ENCODE data around the gene HAO2.

HAO2 gene

DNA sequence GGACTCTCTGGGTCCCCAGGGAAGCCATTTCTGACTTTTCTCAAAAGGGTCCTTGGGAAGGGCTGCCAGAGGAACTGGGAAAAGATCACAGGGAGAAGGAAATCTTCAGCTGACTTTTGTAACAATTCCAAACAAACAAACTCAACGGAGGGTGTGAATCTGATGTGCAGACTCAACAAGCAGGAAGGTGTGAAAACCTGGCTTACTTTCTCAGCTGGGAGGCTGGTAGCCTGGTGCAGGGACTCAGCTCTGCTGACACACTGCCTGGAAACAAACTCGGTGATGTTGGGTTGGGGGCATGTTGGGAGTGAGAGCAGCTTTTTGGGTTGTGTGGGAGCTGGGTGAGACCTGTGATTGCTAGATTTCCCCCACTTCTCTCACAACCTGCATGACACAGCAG lies 36.2 kb downstream of the HAO2 start:
- Histone ChIP-seq H2AFZ (ENCODE audit: low read depth, low read length) (no peak overlapping the region), H3K9ac (ENCODE audit: low read depth, low read length) (no peak overlapping the region)

DNA sequence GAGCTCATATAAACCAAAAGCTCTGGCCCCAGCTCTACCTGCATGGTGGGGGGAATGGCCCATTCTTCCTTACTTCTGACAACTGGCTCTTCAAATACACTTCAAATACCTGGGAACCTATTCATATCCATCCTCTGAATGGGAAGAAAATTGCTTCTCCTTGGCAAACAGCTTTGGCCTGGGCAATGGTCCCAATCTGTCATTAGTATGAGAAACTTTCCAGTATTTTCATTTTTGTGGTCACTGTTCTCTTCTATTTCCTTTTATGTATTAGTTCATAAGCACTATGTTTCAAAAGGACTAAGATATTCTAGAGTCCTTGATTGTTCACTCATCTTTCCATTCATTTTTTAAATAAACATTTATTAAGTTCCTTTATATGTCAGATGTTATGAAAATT lies 41.1 kb downstream of the HAO2 start:
- H3K4me1 ChIP-seq (ENCODE audit: insufficient read depth, low read length), result no peaks in the 10 kb centered on the region

More for the DNA sequence above, 36.2 kb downstream of the HAO2 start:
- no peaks in the 10 kb centered on the region for H4K20me1 ChIP-seq (ENCODE audit: insufficient read depth, low read length)
- H3K27me3 ChIP-seq (ENCODE audit: insufficient read depth, low read length, poor library complexity), result no peaks in the 10 kb centered on the region
- no peak overlapping the region for H3K4me3 ChIP-seq (ENCODE audit: low read depth in 1 of 2, low read length in 2 of 2)
- H3K4me2 ChIP-seq (ENCODE audit: insufficient read depth, low read length), result no peak overlapping the region
- DNase-seq (no peak), ATAC-seq (ENCODE audit: insufficient read depth, low read depth) (no peak)
- H3K79me2 ChIP-seq (ENCODE audit: insufficient read depth, low read length), result no peaks in the 10 kb centered on the region
- no peaks in the 10 kb centered on the region for H3K4me1 ChIP-seq (ENCODE audit: insufficient read depth, low read length)
- TF ChIP-seq, protein P1, sequence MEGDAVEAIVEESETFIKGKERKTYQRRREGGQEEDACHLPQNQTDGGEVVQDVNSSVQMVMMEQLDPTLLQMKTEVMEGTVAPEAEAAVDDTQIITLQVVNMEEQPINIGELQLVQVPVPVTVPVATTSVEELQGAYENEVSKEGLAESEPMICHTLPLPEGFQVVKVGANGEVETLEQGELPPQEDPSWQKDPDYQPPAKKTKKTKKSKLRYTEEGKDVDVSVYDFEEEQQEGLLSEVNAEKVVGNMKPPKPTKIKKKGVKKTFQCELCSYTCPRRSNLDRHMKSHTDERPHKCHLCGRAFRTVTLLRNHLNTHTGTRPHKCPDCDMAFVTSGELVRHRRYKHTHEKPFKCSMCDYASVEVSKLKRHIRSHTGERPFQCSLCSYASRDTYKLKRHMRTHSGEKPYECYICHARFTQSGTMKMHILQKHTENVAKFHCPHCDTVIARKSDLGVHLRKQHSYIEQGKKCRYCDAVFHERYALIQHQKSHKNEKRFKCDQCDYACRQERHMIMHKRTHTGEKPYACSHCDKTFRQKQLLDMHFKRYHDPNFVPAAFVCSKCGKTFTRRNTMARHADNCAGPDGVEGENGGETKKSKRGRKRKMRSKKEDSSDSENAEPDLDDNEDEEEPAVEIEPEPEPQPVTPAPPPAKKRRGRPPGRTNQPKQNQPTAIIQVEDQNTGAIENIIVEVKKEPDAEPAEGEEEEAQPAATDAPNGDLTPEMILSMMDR (IDR thresholded peaks at IDR 0.05; ENCODE audit: borderline replicate concordance, extremely low read depth, low read length, poor library complexity, severe bottlenecking), result no peak
- no peak for TF ChIP-seq EZH2 (IDR thresholded peaks at IDR 0.05; ENCODE audit: borderline replicate concordance, low read depth, low read length, severe bottlenecking)
- no peaks in the 10 kb centered on the region for H3K9me3 ChIP-seq (ENCODE audit: insufficient read depth, low read length, severe bottlenecking)
- H3K27ac ChIP-seq (ENCODE audit: low read length), result no peak overlapping the region
- no peaks in the 10 kb centered on the region for H3K36me3 ChIP-seq (ENCODE audit: insufficient read depth, low read length)

DNA sequence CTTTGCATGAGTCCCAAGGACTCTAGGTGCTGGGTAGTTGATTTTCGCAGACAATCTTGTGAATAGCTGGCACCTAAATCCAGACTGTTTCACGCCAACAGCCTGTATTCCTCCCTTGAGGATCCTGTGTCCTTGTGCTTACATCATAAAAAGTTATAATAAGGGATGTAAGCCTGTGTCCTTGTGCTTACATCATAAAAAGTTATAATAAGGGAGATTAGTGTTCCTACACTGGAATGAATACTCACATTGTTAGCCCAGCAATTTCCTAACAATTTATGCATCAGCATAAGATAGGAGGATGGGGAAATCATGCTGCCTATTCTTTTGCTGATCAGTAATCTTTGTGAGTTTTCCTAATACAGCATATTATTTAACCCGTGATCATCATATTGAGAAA lies 42.4 kb downstream of the HAO2 start:
- no peak for DNase-seq

More for the DNA sequence above, 41.1 kb downstream of the HAO2 start:
- Histone ChIP-seq H3K4me2 (ENCODE audit: insufficient read depth, low read length) (no peak overlapping the region), H3K9ac (ENCODE audit: low read depth, low read length) (no peak overlapping the region), H3K27me3 (ENCODE audit: insufficient read depth, low read length, poor library complexity) (peaks cover under 1% of the 10 kb centered on the region), H3K79me2 (ENCODE audit: insufficient read depth, low read length) (no peaks in the 10 kb centered on the region), H3K36me3 (ENCODE audit: insufficient read depth, low read length) (no peaks in the 10 kb centered on the region), H3K4me3 (ENCODE audit: low read depth in 1 of 2, low read length in 2 of 2) (no peak overlapping the region), H4K20me1 (ENCODE audit: insufficient read depth, low read length) (no peaks in the 10 kb centered on the region), H3K9me3 (ENCODE audit: insufficient read depth, low read length, severe bottlenecking) (no peaks in the 10 kb centered on the region), H3K27ac (ENCODE audit: low read length) (no peak overlapping the region), H2AFZ (ENCODE audit: low read depth, low read length) (no peak overlapping the region)
- DNase-seq, result no peak
- no peak for TF ChIP-seq EZH2 (IDR thresholded peaks at IDR 0.05; ENCODE audit: borderline replicate concordance, low read depth, low read length, severe bottlenecking)
- TF ChIP-seq, protein P1 (IDR thresholded peaks at IDR 0.05; ENCODE audit: borderline replicate concordance, extremely low read depth, low read length, poor library complexity, severe bottlenecking), result no peak
- no peak for ATAC-seq (ENCODE audit: insufficient read depth, low read depth)

More for the DNA sequence above, 42.4 kb downstream of the HAO2 start:
- Histone ChIP-seq H3K4me2 (ENCODE audit: insufficient read depth, low read length) (no peak overlapping the region), H4K20me1 (ENCODE audit: insufficient read depth, low read length) (no peaks in the 10 kb centered on the region), H3K27me3 (ENCODE audit: insufficient read depth, low read length, poor library complexity) (peaks cover 12% of the 10 kb centered on the region), H3K27ac (ENCODE audit: low read length) (no peak overlapping the region), H3K4me1 (ENCODE audit: insufficient read depth, low read length) (no peaks in the 10 kb centered on the region), H3K9me3 (ENCODE audit: insufficient read depth, low read length, severe bottlenecking) (no peaks in the 10 kb centered on the region), H3K4me3 (ENCODE audit: low read depth in 1 of 2, low read length in 2 of 2) (no peak overlapping the region), H3K9ac (ENCODE audit: low read depth, low read length) (no peak overlapping the region), H3K79me2 (ENCODE audit: insufficient read depth, low read length) (no peaks in the 10 kb centered on the region), H2AFZ (ENCODE audit: low read depth, low read length) (no peak overlapping the region), H3K36me3 (ENCODE audit: insufficient read depth, low read length) (no peaks in the 10 kb centered on the region)
- TF ChIP-seq, protein P1 (IDR thresholded peaks at IDR 0.05; ENCODE audit: borderline replicate concordance, extremely low read depth, low read length, poor library complexity, severe bottlenecking), result no peak
- TF ChIP-seq EZH2 (IDR thresholded peaks at IDR 0.05; ENCODE audit: borderline replicate concordance, low read depth, low read length, severe bottlenecking), result no peak
- ATAC-seq (ENCODE audit: insufficient read depth, low read depth), result no peak
